NCI-H774 (cell line): ENCODE measurements around the gene ANKRD27.
"Not testable (repeated sequence)": the region's sequence is repeated elsewhere in the genome, so short reads cannot be mapped to it uniquely, and the experiment has no call there.

ENCODE experiments used
- DNase-seq: peaks from one replicate; lab custom pipeline; 2025; lab: John Stamatoyannopoulos, UW

ANKRD27 gene

GRCh38 chr19:32652331-32652730, 22.6 kb downstream of the ANKRD27 start:
- DNase-seq = not testable (repeated sequence)

GRCh38 chr19:32651729-32652140, 23.2 kb downstream of the ANKRD27 start:
- DNase-seq = no peak

- DNase-seq = no peak
Observed at GRCh38 chr19:32650671-32651070, 24.3 kb downstream of the ANKRD27 start.

GRCh38 chr19:32649751-32650150, 25.2 kb downstream of the ANKRD27 start:
- DNase-seq = no peak

- DNase-seq = no peak
Observed at GRCh38 chr19:32647361-32647760, 27.6 kb downstream of the ANKRD27 start.

GRCh38 chr19:32646556-32646955, 28.4 kb downstream of the ANKRD27 start:
- DNase-seq = no peak

GRCh38 chr19:32642771-32643170, 32.2 kb downstream of the ANKRD27 start:
- no peak for DNase-seq

GRCh38 chr19:32638625-32639024, 36.4 kb downstream of the ANKRD27 start:
- no peak for DNase-seq

GRCh38 chr19:32637480-32637879, 37.5 kb downstream of the ANKRD27 start:
- no peak for DNase-seq

- DNase-seq = no peak
Observed at GRCh38 chr19:32631381-32631780, 43.6 kb downstream of the ANKRD27 start.

GRCh38 chr19:32630338-32630737, 44.6 kb downstream of the ANKRD27 start:
- DNase-seq = no peak

- DNase-seq = no peak
Observed at GRCh38 chr19:32627714-32628270, 47.2 kb downstream of the ANKRD27 start.

- no peak for DNase-seq
Observed at GRCh38 chr19:32626969-32627368, 48.0 kb downstream of the ANKRD27 start.

GRCh38 chr19:32624410-32624809, 50.6 kb downstream of the ANKRD27 start:
- DNase-seq = no peak

- no peak for DNase-seq
Observed at GRCh38 chr19:32622002-32622401, 53.0 kb downstream of the ANKRD27 start.

GRCh38 chr19:32619051-32619685, 55.8 kb downstream of the ANKRD27 start:
- DNase-seq = no peak

GRCh38 chr19:32615569-32615968, 59.4 kb downstream of the ANKRD27 start:
- DNase-seq = no peak

- no peak for DNase-seq
Observed at GRCh38 chr19:32614916-32615315, 60.1 kb downstream of the ANKRD27 start.

GRCh38 chr19:32613008-32613407, 62.0 kb downstream of the ANKRD27 start:
- DNase-seq = no peak

- DNase-seq = no peak
Observed at GRCh38 chr19:32611161-32611560, 63.8 kb downstream of the ANKRD27 start.

GRCh38 chr19:32607479-32607878, 67.5 kb downstream of the ANKRD27 start:
- DNase-seq = no peak

GRCh38 chr19:32606289-32606688, 68.7 kb downstream of the ANKRD27 start:
- no peak for DNase-seq

GRCh38 chr19:32605544-32605943, 69.4 kb downstream of the ANKRD27 start:
- DNase-seq = no peak

GRCh38 chr19:32603961-32604360, 71.0 kb downstream of the ANKRD27 start:
- no peak for DNase-seq
